GM21447 (cell line): ENCODE measurements around the gene TSR1.

ENCODE experiments used
- ATAC-seq: cut with Tn5 transposase; IDR thresholded peaks from one replicate; pipeline ENCODE4 v1.9.1; 2021; ENCODE audit not compliant: unreplicated experiment

The TSR1 gene

GRCh38 chr17:2336215-2336851 is at the start of gene TSR1:
TSR1 (minus strand) TSS chr17:2336457; CDS start chr17:2336427, 30 bp downstream.
- ATAC-seq: peak; percentile 85

- ATAC-seq: no peak
Measured at GRCh38 chr17:2385240-2386210, 49.3 kb upstream of the TSR1 start.

- ATAC-seq: no peak
Measured at GRCh38 chr17:2384439-2385127, 48.3 kb upstream of the TSR1 start.

GRCh38 chr17:2383628-2384167 is 47.4 kb upstream of the TSR1 start:
- ATAC-seq: no peak

GRCh38 chr17:2380950-2381649 is 44.8 kb upstream of the TSR1 start:
- no peak for ATAC-seq

GRCh38 chr17:2380226-2380922 is 44.1 kb upstream of the TSR1 start:
- no peak for ATAC-seq

- ATAC-seq: no peak
Measured at GRCh38 chr17:2379489-2380225, 43.4 kb upstream of the TSR1 start.

- ATAC-seq: no peak
Measured at GRCh38 chr17:2378905-2379304, 42.6 kb upstream of the TSR1 start.

GRCh38 chr17:2377659-2378058 is 41.4 kb upstream of the TSR1 start:
- no peak for ATAC-seq

GRCh38 chr17:2376107-2376506 is 39.9 kb upstream of the TSR1 start:
- no peak for ATAC-seq

GRCh38 chr17:2375406-2375805 is 39.1 kb upstream of the TSR1 start:
- no peak for ATAC-seq

- ATAC-seq: no peak
Measured at GRCh38 chr17:2374549-2375285, 38.5 kb upstream of the TSR1 start.

GRCh38 chr17:2373179-2373578 is 36.9 kb upstream of the TSR1 start:
- no peak for ATAC-seq

GRCh38 chr17:2372681-2373080 is 36.4 kb upstream of the TSR1 start:
- no peak for ATAC-seq

- no peak for ATAC-seq
Measured at GRCh38 chr17:2372180-2372579, 35.9 kb upstream of the TSR1 start.

GRCh38 chr17:2371183-2372130 is 35.2 kb upstream of the TSR1 start:
- ATAC-seq: no peak

GRCh38 chr17:2370211-2370589 is 33.9 kb upstream of the TSR1 start:
- no peak for ATAC-seq
